ENCODE measurements around the gene HSD17B4.

DNA sequence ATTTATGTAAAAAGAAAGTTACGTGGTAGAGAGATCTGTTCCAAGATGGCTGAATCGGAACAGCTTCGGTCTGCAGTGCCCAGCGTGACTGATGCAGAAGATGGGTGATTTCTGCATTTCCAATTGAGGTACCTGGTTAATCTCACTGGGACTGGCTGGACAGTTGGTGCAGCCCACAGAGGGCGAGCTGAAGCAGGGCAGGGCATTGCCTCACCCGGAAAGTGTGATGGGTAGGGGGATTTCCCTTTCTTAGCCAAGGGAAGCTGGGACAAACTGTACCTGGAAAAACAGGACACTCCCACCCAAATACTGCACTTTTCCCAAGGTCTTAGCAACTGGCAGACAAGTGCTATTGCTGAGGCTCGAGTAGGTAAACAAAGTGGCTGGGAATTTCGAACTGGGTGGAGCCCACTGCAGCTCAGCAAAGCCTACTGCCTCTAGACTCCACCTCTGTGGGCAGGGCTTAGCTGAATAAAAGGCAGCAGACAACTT lies 13.1 kb upstream of the HSD17B4 start:
- TF ChIP-seq TOX (CRISPR knock-in tag; IDR thresholded peaks at IDR 0.05; ENCODE audit: borderline replicate concordance) (no peak), ARNTL (CRISPR knock-in tag; IDR thresholded peaks at IDR 0.05; ENCODE audit: borderline replicate concordance, low read depth) (no peak), OSR1 (CRISPR knock-in tag; IDR thresholded peaks at IDR 0.05) (no peak), RARB (CRISPR knock-in tag; IDR thresholded peaks at IDR 0.05) (no peak), ESRRG (CRISPR knock-in tag; IDR thresholded peaks at IDR 0.05) (no peak), ZFP3 (CRISPR knock-in tag; IDR thresholded peaks at IDR 0.05) (no peak), ZFP30 (CRISPR knock-in tag; IDR thresholded peaks at IDR 0.05) (no peak), ZNF70 (CRISPR knock-in tag; IDR thresholded peaks at IDR 0.05) (no peak)
- TF ChIP-seq, protein P1, sequence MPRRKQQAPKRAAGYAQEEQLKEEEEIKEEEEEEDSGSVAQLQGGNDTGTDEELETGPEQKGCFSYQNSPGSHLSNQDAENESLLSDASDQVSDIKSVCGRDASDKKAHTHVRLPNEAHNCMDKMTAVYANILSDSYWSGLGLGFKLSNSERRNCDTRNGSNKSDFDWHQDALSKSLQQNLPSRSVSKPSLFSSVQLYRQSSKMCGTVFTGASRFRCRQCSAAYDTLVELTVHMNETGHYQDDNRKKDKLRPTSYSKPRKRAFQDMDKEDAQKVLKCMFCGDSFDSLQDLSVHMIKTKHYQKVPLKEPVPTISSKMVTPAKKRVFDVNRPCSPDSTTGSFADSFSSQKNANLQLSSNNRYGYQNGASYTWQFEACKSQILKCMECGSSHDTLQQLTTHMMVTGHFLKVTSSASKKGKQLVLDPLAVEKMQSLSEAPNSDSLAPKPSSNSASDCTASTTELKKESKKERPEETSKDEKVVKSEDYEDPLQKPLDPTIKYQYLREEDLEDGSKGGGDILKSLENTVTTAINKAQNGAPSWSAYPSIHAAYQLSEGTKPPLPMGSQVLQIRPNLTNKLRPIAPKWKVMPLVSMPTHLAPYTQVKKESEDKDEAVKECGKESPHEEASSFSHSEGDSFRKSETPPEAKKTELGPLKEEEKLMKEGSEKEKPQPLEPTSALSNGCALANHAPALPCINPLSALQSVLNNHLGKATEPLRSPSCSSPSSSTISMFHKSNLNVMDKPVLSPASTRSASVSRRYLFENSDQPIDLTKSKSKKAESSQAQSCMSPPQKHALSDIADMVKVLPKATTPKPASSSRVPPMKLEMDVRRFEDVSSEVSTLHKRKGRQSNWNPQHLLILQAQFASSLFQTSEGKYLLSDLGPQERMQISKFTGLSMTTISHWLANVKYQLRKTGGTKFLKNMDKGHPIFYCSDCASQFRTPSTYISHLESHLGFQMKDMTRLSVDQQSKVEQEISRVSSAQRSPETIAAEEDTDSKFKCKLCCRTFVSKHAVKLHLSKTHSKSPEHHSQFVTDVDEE (CRISPR knock-in tag; IDR thresholded peaks at IDR 0.05): no peak
- TF ChIP-seq, protein P2, sequence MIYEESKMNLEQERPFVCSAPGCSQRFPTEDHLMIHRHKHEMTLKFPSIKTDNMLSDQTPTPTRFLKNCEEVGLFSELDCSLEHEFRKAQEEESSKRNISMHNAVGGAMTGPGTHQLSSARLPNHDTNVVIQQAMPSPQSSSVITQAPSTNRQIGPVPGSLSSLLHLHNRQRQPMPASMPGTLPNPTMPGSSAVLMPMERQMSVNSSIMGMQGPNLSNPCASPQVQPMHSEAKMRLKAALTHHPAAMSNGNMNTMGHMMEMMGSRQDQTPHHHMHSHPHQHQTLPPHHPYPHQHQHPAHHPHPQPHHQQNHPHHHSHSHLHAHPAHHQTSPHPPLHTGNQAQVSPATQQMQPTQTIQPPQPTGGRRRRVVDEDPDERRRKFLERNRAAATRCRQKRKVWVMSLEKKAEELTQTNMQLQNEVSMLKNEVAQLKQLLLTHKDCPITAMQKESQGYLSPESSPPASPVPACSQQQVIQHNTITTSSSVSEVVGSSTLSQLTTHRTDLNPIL (CRISPR knock-in tag; IDR thresholded peaks at IDR 0.05; ENCODE audit: low read depth): no peak
- TF ChIP-seq, protein P3, sequence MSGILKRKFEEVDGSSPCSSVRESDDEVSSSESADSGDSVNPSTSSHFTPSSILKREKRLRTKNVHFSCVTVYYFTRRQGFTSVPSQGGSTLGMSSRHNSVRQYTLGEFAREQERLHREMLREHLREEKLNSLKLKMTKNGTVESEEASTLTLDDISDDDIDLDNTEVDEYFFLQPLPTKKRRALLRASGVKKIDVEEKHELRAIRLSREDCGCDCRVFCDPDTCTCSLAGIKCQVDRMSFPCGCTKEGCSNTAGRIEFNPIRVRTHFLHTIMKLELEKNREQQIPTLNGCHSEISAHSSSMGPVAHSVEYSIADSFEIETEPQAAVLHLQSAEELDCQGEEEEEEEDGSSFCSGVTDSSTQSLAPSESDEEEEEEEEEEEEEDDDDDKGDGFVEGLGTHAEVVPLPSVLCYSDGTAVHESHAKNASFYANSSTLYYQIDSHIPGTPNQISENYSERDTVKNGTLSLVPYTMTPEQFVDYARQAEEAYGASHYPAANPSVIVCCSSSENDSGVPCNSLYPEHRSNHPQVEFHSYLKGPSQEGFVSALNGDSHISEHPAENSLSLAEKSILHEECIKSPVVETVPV (CRISPR knock-in tag; IDR thresholded peaks at IDR 0.05): no peak

All from SK-N-SH treated with all-trans-retinoic acid at 6 μM for 48 hours (cell line).